HG03066 (cell line): ENCODE measurements around the gene LTBP2.

ENCODE experiments used
- ATAC-seq: cut with Tn5 transposase; IDR thresholded peaks from one replicate; pipeline ENCODE4 v1.9.1; 2021; ENCODE audit warnings: low read depth; ENCODE audit not compliant: unreplicated experiment

Gene LTBP2

GRCh38 chr14:74575507-74575906 lies 36.5 kb downstream of the LTBP2 start:
- ATAC-seq, result no peak

- ATAC-seq, result no peak
These were observed 37.3 kb downstream of the LTBP2 start for GRCh38 chr14:74574706-74575105.

- no peak for ATAC-seq
These were observed 38.0 kb downstream of the LTBP2 start for GRCh38 chr14:74574090-74574433.

GRCh38 chr14:74573421-74574089 lies 38.5 kb downstream of the LTBP2 start:
- ATAC-seq, result no peak

- ATAC-seq, result no peak
These were observed 39.2 kb downstream of the LTBP2 start for GRCh38 chr14:74572726-74573301.

GRCh38 chr14:74571901-74572725 lies 39.9 kb downstream of the LTBP2 start:
- ATAC-seq, result no peak

- no peak for ATAC-seq
These were observed 40.6 kb downstream of the LTBP2 start for GRCh38 chr14:74571441-74571841.

GRCh38 chr14:74570696-74571095 lies 41.3 kb downstream of the LTBP2 start:
- no peak for ATAC-seq

- no peak for ATAC-seq
These were observed 42.0 kb downstream of the LTBP2 start for GRCh38 chr14:74569806-74570591.

GRCh38 chr14:74569387-74569786 lies 42.6 kb downstream of the LTBP2 start:
- no peak for ATAC-seq

- no peak for ATAC-seq
These were observed 43.1 kb downstream of the LTBP2 start for GRCh38 chr14:74568911-74569310.

GRCh38 chr14:74568380-74568649 lies 43.7 kb downstream of the LTBP2 start:
- ATAC-seq, result no peak

- no peak for ATAC-seq
These were observed 44.2 kb downstream of the LTBP2 start for GRCh38 chr14:74567646-74568379.

GRCh38 chr14:74567219-74567618 lies 44.8 kb downstream of the LTBP2 start:
- ATAC-seq, result no peak

GRCh38 chr14:74566174-74567141 lies 45.6 kb downstream of the LTBP2 start:
- no peak for ATAC-seq

GRCh38 chr14:74563586-74564159 lies 48.4 kb downstream of the LTBP2 start:
- ATAC-seq, result no peak

- ATAC-seq, result no peak
These were observed 48.8 kb downstream of the LTBP2 start for GRCh38 chr14:74563233-74563585.

GRCh38 chr14:74562515-74563232 lies 49.4 kb downstream of the LTBP2 start:
- no peak for ATAC-seq

GRCh38 chr14:74558655-74559054 lies 53.4 kb downstream of the LTBP2 start:
- no peak for ATAC-seq
